Right lung (tissue), 5 donors: ENCODE results near the gene DCLK1. TPM values are rescaled to one million over a fixed set of nuclear protein-coding genes. Genes with fewer than 3 reads are reported as not detected.

Experiments used
- DNase-seq, 2 donors: peaks; one replicate each; pipeline ENCODE4 v3.0.0-alpha.2; 2013
- polyA plus RNA-seq, 5 donors: library from polyadenylated mRNA; unstranded; fragments of 120-200 nt; gene quantifications; one replicate each; pipeline versions ENCODE4 v1.2.1 to v1.2.3, GENCODE V29; 2013; ENCODE audit warnings: inconsistent platforms in 1 of 5, low replicate concordance in 1 of 5; ENCODE audit not compliant: insufficient read length in 5 of 5, insufficient read depth in 1 of 5

DCLK1 gene
- polyA plus RNA-seq, 5 donors, result 10.0 to 13.2 (median 11.2) TPM

- no peak for DNase-seq
Observed at GRCh38 chr13:35866801-35867200, 264.4 kb downstream of the DCLK1 start.

GRCh38 chr13:35865341-35866240 lies 265.6 kb downstream of the DCLK1 start:
- DNase-seq, result no peak

DNA sequence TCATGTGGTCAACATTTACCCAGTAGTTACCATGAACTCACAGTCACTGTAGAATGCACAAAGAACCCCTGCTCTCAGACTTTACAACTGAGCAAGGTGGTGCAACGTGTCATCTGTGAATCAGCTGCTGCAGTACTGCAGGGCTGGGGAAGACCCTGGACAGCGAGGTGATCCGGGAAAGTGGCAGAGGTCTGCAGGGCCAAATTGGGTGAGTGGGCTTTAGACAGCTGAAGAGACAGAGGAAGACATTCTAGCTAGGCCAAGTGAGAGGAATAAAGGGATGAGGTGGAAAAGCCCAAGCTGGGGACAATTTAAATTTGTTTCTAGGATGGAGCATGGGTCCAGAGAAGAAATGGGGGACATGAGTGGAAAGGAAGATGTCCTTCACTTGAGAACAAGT lies 270.5 kb downstream of the DCLK1 start:
- DNase-seq, result no peak

- DNase-seq, result no peak
Observed at GRCh38 chr13:35859981-35860380, 271.2 kb downstream of the DCLK1 start.

- DNase-seq, result no peak
Observed at GRCh38 chr13:35858665-35859064, 272.5 kb downstream of the DCLK1 start.

DNA sequence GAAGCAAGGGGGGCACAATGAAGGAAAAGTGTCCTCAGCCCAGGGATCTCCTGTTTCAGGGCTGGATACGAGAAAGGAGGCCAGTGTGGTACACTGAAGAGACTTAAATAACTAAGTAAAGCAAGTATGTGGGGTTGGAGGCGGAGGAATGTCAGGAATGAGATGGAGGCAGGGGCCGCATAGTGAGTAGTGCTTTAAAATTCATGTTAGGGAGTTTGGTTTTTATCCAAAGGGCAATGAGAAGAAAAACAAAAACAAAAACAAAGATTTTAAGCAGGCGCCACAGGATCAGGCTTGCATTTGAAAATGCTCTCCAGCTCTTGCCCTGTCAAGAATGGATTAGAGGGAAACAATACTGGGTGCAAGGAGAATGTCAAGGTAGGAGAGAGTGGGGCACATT lies 273.4 kb downstream of the DCLK1 start:
- DNase-seq, result no peak

- no peak for DNase-seq
Observed at GRCh38 chr13:35856721-35857364, 274.3 kb downstream of the DCLK1 start.

GRCh38 chr13:35856084-35856483 lies 275.1 kb downstream of the DCLK1 start:
- DNase-seq, result no peak

- no peak for DNase-seq
Observed at GRCh38 chr13:35855531-35856019, 275.6 kb downstream of the DCLK1 start.

- DNase-seq, result no peak
Observed at GRCh38 chr13:35854286-35854685, 276.9 kb downstream of the DCLK1 start.

DNA sequence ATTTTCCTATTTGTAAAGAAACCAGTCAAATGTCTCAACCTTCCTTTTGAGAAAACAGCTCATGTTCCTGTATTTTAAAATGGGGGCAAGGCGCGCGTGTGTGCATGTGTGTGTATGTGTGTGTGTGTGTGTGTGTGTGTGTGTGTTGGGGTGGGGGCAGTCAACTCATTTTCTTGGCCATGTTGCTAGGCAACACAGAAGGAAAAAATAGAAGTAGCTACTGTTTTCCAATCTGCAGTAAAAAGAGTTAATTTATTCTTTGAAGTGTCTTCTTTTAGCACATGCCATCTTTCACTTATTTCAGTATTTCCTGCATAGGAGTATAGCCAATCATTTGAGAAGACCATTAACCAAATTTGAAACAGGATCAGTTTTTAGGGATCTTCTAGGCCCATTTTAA lies 279.3 kb downstream of the DCLK1 start:
- no peak for DNase-seq

GRCh38 chr13:35851356-35851755 lies 279.8 kb downstream of the DCLK1 start:
- DNase-seq, result no peak

DNA sequence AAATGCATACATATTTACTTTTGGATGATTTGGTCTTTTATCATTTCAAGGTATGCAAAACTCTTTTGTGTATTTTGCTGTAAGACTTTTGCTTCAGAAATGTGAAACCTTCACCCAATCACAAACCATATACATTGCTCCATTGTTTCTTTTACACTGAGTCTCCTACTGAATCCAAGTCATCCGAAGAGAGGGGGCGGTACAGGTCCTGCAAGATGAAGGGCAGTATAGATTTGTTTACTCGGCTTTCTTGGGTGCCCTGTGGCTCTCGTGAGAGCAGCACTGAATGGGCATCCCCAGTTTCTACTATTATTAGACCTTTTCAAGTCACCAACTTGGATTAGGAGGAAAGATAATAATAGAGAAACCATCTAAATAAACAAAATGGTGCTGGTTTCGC lies 280.6 kb downstream of the DCLK1 start:
- no peak for DNase-seq

DNA sequence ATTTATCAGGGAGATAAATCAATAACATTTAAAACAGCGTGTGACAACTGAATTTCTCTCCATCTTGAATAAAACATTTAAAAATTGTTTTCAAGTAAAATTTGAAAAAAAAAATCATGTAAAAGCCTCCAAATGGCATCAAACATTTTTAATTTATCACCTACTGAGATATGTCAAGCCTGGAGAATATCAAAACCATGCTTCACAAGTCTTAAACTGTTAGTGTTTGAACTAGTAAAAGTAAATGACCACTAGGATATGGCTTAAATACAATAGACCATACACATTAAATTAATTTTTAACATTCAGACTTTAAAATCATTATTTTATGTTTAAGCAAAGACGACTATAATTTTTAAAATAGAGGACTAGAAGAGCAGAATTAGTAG lies 281.9 kb downstream of the DCLK1 start:
- DNase-seq, result no peak

DNA sequence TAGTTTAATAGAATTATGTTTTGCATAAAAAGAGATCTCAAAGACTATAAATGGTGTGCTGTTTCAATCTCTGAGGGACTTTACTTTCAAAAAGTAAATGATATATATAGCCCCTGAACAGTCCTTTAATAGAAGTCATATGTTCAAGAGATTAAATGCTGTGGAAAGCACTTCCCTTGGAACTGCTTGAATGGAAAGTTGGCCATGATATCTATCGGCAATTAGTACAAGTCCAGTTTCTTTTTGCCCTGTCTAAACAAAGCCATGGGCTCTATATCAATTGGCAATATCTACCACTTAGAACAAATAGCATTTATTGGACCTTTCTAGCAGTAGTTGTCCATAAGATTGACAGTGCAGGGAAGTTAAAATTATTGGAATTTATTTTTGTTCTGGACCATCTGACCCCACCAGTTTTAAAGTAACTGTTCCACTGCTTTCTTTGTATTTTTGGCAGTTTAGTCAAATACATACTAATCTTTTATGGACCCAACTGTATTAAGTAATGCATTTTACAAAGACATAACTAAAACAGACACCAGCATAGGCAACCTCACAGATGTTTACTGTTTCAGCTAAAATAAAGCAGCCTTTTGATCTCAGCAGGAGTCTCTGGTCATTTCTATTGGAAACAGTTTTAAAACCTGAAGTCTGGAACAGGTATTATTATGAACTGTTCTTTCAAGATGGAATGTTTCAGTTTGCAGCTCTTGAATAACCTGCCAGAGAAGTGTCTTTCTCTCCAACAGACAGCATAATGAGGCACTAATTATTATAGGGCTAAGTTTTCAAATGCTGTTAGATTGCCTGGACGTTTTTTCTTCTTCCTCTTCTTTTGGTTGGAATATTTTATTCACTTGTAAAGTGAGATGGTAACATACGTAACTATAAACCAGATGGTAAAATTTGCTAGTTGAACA lies 282.6 kb downstream of the DCLK1 start:
- peak in 1 of 2 donors; percentile 55 for DNase-seq

DNA sequence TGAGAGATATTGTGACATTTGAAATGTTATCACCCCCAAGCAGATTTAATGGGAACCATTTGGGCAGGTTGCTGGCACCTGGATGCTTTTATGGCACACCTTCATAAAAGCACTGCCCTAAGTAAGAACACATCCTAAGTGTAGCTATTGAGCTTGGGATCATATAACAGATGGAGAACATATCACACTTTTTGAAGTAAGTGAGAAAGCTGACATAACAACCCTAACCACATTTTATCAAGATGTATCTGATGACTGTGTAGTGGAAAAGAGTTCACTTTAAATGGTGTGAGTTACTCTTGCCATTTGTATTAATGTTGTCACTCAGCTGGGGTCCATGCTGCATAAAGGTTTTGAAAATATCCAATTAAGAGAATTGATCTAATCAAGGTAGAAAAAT lies 287.9 kb downstream of the DCLK1 start:
- no peak for DNase-seq

DNA sequence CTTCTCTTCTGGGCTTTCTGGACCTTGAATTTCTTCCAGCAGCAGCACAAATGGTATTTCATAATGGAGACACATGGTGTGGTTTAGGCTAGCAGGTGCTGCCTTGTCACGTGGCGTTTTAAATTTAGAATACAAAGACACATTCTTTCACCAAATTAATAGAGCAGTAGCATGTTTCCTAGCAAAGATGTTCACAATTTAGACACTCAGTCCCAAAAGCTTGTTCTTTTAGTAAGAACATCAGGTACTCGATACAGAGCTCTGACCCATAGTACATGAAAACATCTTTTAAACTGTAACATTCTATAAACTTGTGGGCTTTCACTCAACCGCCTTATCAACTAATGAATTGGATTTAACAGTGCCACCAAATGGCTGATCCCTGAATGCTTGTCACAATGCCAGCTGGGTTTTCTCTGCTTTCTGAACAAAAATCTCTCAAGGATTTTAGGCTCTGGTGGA lies 290.1 kb downstream of the DCLK1 start:
- DNase-seq, result no peak

DNA sequence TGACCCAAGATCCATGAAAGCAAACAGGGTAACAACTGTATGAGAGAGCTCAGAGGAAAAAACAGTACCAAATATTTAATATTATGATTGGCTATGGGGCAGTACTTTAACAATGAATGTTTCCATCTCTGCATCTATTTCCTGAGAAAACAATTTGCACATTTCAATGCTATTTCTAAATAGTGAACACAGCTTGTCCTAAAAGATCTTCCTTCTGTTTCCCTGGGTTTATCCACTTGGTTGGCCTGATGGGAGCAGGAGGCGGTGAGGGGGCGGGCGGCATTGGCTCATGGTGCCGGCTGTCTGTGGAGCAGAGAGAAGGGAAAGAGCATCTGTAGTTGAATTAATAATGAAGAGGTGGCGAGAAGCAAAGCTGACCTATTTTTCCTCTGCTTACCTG lies 291.4 kb downstream of the DCLK1 start:
- DNase-seq, result no peak

DNA sequence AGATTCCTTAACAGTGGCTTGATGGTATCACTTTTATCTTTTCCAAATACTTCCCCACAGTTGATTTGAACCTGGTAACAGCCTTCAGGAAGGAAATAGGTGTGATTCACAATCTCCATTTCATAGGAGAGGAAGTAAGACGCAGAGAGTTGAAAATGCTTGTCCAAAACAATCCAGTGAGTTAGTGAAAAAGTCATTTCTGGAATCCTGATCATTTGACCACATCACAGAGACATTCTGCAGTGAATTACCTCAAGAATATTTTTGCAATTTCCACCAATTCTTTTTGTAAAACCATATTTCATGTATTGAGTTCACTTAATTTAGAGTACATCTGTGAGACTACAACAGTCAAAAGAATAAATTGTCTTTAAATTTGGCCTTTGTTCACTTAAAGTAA lies 292.8 kb downstream of the DCLK1 start:
- no peak for DNase-seq

DNA sequence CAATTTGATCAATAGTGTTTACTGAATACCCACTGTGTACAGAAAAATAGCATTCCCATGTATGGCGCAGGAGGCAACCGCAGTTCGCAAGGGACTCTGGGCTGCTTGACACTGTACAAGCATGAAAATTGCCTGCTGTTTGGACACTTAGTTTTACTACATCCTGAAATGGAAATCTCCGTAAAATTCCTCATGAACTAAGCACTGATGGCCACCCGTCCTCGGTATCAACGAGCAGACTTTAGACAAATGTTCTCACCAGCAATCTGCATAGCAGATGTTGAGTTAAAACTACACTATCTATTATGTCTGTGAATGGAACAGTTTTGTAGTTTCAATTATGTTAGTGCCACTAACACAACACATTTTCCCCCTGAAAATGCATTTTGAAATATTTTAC lies 294.7 kb downstream of the DCLK1 start:
- DNase-seq, result no peak

- peak in 1 of 2 donors; percentile 24 for DNase-seq
Observed at GRCh38 chr13:35835989-35836388, 295.2 kb downstream of the DCLK1 start.
